Prostate gland (tissue), 2 donors: Measurements from ENCODE around the gene OR3A1. TPM values are rescaled to one million over a fixed set of nuclear protein-coding genes. Genes with fewer than 3 reads are reported as not detected.
"Not testable (repeated sequence)": the region's sequence is repeated elsewhere in the genome, so short reads cannot be mapped to it uniquely, and the experiment has no call there.

Experiments
- DNase-seq: peaks from one replicate; pipeline ENCODE4 v3.0.0-alpha.2; 2019; ENCODE audit warnings: low spot score
- H3K27ac ChIP-seq, 2 donors: fragments of 200-600 bp; sonication (generic); 2 replicates each; pipeline ENCODE4 v1.5.1; 2017 to 2019
- H3K27me3 ChIP-seq: fragments of 200-600 bp; sonication (generic); replicated peaks from 2 replicates; pipeline ENCODE4 v1.5.1; 2019; ENCODE audit not compliant: insufficient read depth
- H3K36me3 ChIP-seq, 2 donors: fragments of 200-600 bp; sonication (generic); 1 replicate in 1 of 2; 2 replicates in 1 of 2; pipeline versions ENCODE4 v1.5.1 to v1.8.1; 2017 to 2019
- H3K4me1 ChIP-seq: fragments of 200-600 bp; sonication (generic); replicated peaks from 2 replicates; pipeline ENCODE4 v1.5.1; 2019
- H3K4me3 ChIP-seq, 2 donors: fragments of 200-600 bp; sonication (generic); 2 replicates each; pipeline ENCODE4 v1.5.1; 2017 to 2019
- H3K9me3 ChIP-seq: fragments of 200-600 bp; sonication (generic); 2 replicates; pipeline ENCODE4 v1.5.1; 2017
- CTCF ChIP-seq, 4 experiments: fragments of 200-600 bp in 2 of 4; fragments of 450-650 bp in 2 of 4; sonication (generic) in 2 of 4; IDR thresholded peaks; 1 replicate in 3 of 4; 2 replicates in 1 of 4; pipeline ENCODE4 v1.5.1; 2016 to 2019; ENCODE audit warnings: antibody characterized with exemption in 4 of 4, mild to moderate bottlenecking in 2 of 4, moderate library complexity in 2 of 4
- POLR2A ChIP-seq: fragments of 450-650 bp; IDR thresholded peaks from one replicate; pipeline ENCODE4 v1.6.1; 2016; ENCODE audit warnings: antibody characterized with exemption, mild to moderate bottlenecking
- POLR2AphosphoS5 ChIP-seq: sonication (generic); formaldehyde crosslinking; IDR thresholded peaks from one replicate; pipeline ENCODE4 v1.6.1; 2017; ENCODE audit warnings: antibody characterized with exemption
- WGBS: methylation state at CpG from one replicate; pipeline ENCODE4 v1.1.5; 2018; 5-methylcytosine and 5-hydroxymethylcytosine counted together
- intact Hi-C: fragments of 100-400 bp; cut with DNase I; formaldehyde crosslinking; loops from one replicate; pipeline ENCODE4 v1.14.2; 2022
- total RNA-seq, 2 donors: library from RNA; depleted of rRNA; stranded (reverse); fragments of >200 nt; gene quantifications; one replicate each; pipeline ENCODE4 v1.1.0, GENCODE V29; 2016

Gene OR3A1
- total RNA-seq, 2 donors from 2014 or later: 2.8 TPM; not detected in 1

GRCh38 chr17:3295632-3296031, 2.5 kb downstream of the OR3A1 start:
- H3K9me3 ChIP-seq: no peaks in the 10 kb centered on the region
- TF ChIP-seq CTCF (IDR thresholded peaks at IDR 0.05): no peak
- no peak for TF ChIP-seq POLR2A
- TF ChIP-seq POLR2AphosphoS5: no peak
- no peaks in the 10 kb centered on the region for H3K4me1 ChIP-seq
- H3K27me3 ChIP-seq: no peaks in the 10 kb centered on the region
- no peak for DNase-seq
- H3K36me3 ChIP-seq: no peaks in the 10 kb centered on the region
- H3K27ac ChIP-seq: no peak overlapping the region
- intact Hi-C loops: no loop called here
- 54% methylated on average over 4 of the region's 4 CpGs for WGBS
- H3K4me3 ChIP-seq: no peak overlapping the region

DNA sequence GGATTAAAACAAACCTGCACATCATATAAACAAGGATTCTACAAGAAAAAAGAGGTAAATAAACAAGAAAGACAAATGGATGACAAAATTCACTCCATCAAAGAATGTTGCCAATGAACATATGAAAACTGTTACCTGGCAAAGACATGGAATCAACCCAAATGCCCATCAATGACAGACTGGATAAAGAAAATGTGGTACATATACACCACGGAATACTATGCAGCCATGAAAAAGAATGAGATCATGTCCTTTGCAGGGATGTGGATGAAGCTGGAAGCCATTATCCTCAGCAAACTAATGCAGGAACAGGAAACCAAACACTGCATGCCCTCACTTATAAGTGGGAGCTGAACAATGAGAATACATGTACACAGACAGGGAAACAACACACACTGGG, 4.6 kb downstream of the OR3A1 start:
- WGBS: 75% methylated on average over 1 of the region's 1 CpG
- intact Hi-C loops, H3K4me3 ChIP-seq, H3K27me3 ChIP-seq, DNase-seq, H3K4me1 ChIP-seq, H3K36me3 ChIP-seq, H3K9me3 ChIP-seq, H3K27ac ChIP-seq: not testable (repeated sequence)

DNA sequence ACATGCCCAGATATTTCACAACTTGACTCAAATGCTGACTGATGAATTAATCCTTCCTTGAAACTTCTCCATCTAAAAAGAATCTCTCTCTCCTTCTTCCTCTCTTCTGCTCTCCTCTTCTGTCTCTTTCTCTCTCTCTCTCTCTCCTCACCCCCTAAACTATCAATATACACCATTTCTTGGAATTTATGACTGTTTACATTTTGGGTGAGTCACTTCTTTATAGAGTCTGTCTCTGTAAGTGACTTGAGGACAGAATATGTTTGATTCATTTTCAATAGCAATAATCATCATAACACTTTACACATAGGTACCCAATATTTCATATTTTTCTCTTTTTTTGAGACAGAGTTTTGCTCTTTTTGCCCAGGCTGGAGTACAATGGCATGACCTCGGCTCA, 15.3 kb downstream of the OR3A1 start:
- WGBS: 77% methylated on average over 1 of the region's 1 CpG
- no peak for DNase-seq
- Histone ChIP-seq H3K27me3 (no peaks in the 10 kb centered on the region), H3K9me3 (no peaks in the 10 kb centered on the region), H3K27ac (no peak overlapping the region), H3K4me1 (no peaks in the 10 kb centered on the region), H3K36me3 (no peaks in the 10 kb centered on the region), H3K4me3 (no peak overlapping the region)
- TF ChIP-seq CTCF (IDR thresholded peaks at IDR 0.05): no peak
- intact Hi-C loops: no loop called here

GRCh38 chr17:3276126-3276525, 22.0 kb downstream of the OR3A1 start:
- DNase-seq: no peak
- H3K9me3 ChIP-seq: no peaks in the 10 kb centered on the region
- no peaks in the 10 kb centered on the region for H3K36me3 ChIP-seq
- intact Hi-C loops: no loop called here
- no peak overlapping the region for H3K27ac ChIP-seq
- H3K4me3 ChIP-seq: no peak overlapping the region
- no peaks in the 10 kb centered on the region for H3K27me3 ChIP-seq
- H3K4me1 ChIP-seq: no peaks in the 10 kb centered on the region
- 82% methylated on average over 4 of the region's 4 CpGs for WGBS
- no peak for TF ChIP-seq CTCF (IDR thresholded peaks at IDR 0.05)
- no peak for TF ChIP-seq POLR2AphosphoS5
- TF ChIP-seq POLR2A: no peak

DNA sequence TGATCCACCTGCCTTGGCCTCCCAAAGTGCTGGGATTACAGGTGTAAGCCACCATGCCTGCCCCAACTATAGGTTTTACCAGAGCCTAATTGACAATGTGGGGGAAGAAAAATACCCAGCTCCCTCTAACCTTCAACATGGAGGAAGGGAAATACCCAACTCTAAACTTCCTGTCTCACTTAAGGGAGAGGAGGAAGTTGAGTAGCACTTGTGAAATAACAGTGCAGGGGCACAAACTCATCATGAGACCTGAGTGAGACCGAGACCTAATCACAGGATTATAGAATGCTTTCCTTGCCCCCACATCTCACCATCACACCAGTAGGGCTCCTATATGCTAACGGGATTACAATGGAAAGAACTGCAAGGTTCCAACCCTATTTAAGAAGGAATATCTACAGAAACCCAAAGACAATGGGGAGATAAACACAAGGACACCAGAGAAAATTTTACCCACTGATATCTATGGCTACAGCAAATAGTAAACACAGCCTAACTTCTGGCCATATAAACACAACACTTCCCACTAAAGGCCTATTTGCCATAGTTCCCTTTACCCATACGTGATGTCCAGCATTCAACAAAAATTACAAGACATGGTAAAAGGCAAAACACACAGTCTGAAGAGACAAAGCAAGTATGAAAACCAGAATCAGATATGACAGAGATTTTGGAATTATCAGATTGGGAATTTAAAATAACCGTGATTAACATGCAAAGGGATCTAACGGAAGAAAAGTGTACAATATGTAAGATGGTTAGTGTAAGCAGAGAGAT, 26.9 kb downstream of the OR3A1 start:
- intact Hi-C loops: no loop called here
- Histone ChIP-seq H3K9me3 (no peaks in the 10 kb centered on the region), H3K4me1 (no peaks in the 10 kb centered on the region), H3K36me3 (no peaks in the 10 kb centered on the region), H3K27ac (no peak overlapping the region), H3K27me3 (no peaks in the 10 kb centered on the region), H3K4me3 (no peak overlapping the region)
- DNase-seq: no peak
- no peak for TF ChIP-seq POLR2A
- no peak for TF ChIP-seq CTCF (IDR thresholded peaks at IDR 0.05)
- no peak for TF ChIP-seq POLR2AphosphoS5
- WGBS: 85% methylated on average over 5 of the region's 5 CpGs
